Lung (tissue), 12 donors: ENCODE data around the gene RASGRP1. TPM values are rescaled to one million over a fixed set of nuclear protein-coding genes. Genes with fewer than 3 reads are reported as not detected.

Source experiments
- ATAC-seq: fragments of 200-7000 bp; cut with Tn5 transposase; one replicate; pipeline ENCODE4 v1.9.1; 2020; ENCODE audit warnings: moderate number of reproducible peaks; ENCODE audit not compliant: insufficient read depth, low FRiP score
- DNase-seq, 3 donors: peaks; one replicate each; pipeline ENCODE4 v3.0.0-alpha.2; 2013 to 2017
- H3K27ac ChIP-seq, 2 donors: one replicate each; pipeline ENCODE4 v1.5.1; 2013; ENCODE audit warnings: mild to moderate bottlenecking in 2 of 2, moderate library complexity in 2 of 2, control low read depth in 1 of 2, inconsistent platforms in 1 of 2, low read depth in 1 of 2, low read length in 1 of 2
- H3K27me3 ChIP-seq, 3 donors: one replicate each; pipeline ENCODE4 v1.5.1; 2013; ENCODE audit warnings: low read length in 2 of 3; ENCODE audit not compliant: control insufficient read depth in 3 of 3, insufficient read depth in 3 of 3
- H3K36me3 ChIP-seq, 4 donors: one replicate each; pipeline ENCODE4 v1.5.1; 2013; ENCODE audit warnings: low read length in 4 of 4, mild to moderate bottlenecking in 1 of 4, moderate library complexity in 1 of 4; ENCODE audit not compliant: control insufficient read depth in 4 of 4, insufficient read depth in 4 of 4
- H3K4me1 ChIP-seq, 5 donors: one replicate each; pipeline ENCODE4 v1.5.1; 2013; ENCODE audit warnings: low read length in 5 of 5, mild to moderate bottlenecking in 2 of 5, moderate library complexity in 1 of 5; ENCODE audit not compliant: control insufficient read depth in 5 of 5, insufficient read depth in 5 of 5
- H3K4me3 ChIP-seq: one replicate; pipeline ENCODE4 v1.5.1; 2013; ENCODE audit warnings: mild to moderate bottlenecking, control low read depth, moderate library complexity
- H3K9ac ChIP-seq, 2 donors: one replicate each; pipeline ENCODE4 v1.5.1; 2013; ENCODE audit warnings: low read length in 2 of 2, control low read depth in 1 of 2; ENCODE audit not compliant: insufficient read depth in 1 of 2
- H3K9me3 ChIP-seq, 4 donors: one replicate each; pipeline ENCODE4 v1.5.1; 2013; ENCODE audit warnings: low read length in 3 of 4, mild to moderate bottlenecking in 1 of 4, moderate library complexity in 1 of 4; ENCODE audit not compliant: control insufficient read depth in 4 of 4, insufficient read depth in 3 of 4
- WGBS, 2 donors: extraction: QIAGEN DNeasy Blood & Tissue Kit; methylation state at CpG; one replicate each; pipeline ENCODE4 v1.1.7; 2013; 5-methylcytosine and 5-hydroxymethylcytosine counted together
- polyA plus RNA-seq, 2 donors: library from polyadenylated mRNA; stranded (reverse); fragments of 200-250 nt; gene quantifications; one replicate each; pipeline ENCODE4 v1.2.1, GENCODE V29; 2013
- total RNA-seq, 2 donors: library from RNA; depleted of rRNA in 1 of 2; stranded (reverse); fragments of >200 nt in 1 of 2; gene quantifications; one replicate each; pipeline ENCODE4 v1.2.1, GENCODE V29; 2014 to 2021
- TF ChIP-seq, protein P1 (sequence below): IDR thresholded peaks from 2 replicates; pipeline ENCODE4 v1.5.1; 2012; ENCODE audit warnings: mild to moderate bottlenecking; ENCODE audit errors: control extremely low read depth, extremely low read depth
- donor health status: control.
- donor health status: control.
- donor health status: Bipolar disorder and iron deficiency.
- donor health status: healthy.
- donor health status: DM: yes; HTN: yes; CAD: no.

RASGRP1 gene
- total and polyA plus RNA-seq, 4 donors, result 0.81 to 7.5 (median 2.5) TPM

DNA sequence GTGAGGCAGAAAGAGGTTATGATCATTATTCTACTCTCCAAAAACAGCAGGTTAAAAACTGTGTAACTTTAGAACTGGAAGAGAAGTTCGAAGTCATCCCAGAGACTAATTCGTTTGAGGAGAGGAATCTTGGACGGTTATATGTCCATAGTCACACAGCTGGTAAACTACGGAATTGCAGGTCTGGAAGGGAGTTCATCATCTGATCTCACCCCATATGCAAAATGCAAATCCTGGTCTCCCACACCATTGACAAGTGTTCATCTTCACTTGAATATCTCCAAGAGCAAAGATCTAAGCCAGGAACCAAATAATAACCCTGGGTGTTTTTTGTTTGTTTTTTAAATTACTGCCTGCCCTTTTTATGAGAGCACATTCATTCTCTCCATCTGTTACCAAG, 57.6 kb downstream of the RASGRP1 start:
- Histone ChIP-seq H3K27me3 (no peaks in the 10 kb centered on the region), H3K36me3 (no peaks in the 10 kb centered on the region), H3K9ac (no peak overlapping the region), H3K4me1 (no peaks in the 10 kb centered on the region), H3K4me3 (no peak overlapping the region), H3K9me3 (no peaks in the 10 kb centered on the region), H3K27ac (no peak overlapping the region)
- no peak for DNase-seq
- no peak for ATAC-seq
- TF ChIP-seq, protein P1, sequence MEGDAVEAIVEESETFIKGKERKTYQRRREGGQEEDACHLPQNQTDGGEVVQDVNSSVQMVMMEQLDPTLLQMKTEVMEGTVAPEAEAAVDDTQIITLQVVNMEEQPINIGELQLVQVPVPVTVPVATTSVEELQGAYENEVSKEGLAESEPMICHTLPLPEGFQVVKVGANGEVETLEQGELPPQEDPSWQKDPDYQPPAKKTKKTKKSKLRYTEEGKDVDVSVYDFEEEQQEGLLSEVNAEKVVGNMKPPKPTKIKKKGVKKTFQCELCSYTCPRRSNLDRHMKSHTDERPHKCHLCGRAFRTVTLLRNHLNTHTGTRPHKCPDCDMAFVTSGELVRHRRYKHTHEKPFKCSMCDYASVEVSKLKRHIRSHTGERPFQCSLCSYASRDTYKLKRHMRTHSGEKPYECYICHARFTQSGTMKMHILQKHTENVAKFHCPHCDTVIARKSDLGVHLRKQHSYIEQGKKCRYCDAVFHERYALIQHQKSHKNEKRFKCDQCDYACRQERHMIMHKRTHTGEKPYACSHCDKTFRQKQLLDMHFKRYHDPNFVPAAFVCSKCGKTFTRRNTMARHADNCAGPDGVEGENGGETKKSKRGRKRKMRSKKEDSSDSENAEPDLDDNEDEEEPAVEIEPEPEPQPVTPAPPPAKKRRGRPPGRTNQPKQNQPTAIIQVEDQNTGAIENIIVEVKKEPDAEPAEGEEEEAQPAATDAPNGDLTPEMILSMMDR, result no peak
- WGBS, 2 donors, result 77 to 85% methylated on average over 4 of the region's 4 CpGs

DNA sequence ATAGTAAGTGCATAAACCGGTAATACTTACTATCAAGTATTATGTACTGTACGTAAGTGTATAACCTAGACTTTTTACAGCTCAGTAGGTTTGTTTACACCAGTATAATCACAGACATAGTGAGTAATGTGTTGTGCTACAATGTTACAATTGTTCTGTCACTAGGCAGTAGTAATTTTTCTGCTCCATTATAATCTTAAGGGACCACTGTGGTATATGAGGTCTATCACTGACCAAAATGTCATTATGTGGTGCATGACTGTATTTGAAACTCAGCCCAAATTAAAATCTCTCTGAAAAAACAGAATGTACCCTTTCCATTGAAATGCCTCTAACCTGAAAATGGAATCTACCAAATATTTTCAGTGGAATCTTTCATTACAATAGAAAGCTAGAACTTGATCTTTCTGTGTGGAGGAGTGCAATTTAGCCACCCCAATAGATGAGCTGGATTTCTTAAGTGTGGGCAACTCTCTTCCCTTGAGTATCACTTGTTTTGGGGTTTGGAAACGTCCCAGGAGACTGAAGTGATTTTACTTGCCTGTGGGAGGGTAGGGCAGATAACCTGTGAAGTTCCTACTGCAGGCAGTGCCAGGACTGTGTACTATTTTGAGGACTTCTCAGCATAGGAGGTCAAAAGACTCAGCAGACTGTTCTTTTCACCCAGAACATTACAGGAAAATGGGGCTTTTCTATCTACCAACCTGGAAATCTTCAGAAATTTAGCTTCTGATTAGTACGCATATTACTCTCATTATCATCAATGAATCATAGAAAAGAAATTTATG, 59.7 kb downstream of the RASGRP1 start:
- H3K27me3 ChIP-seq, result no peaks in the 10 kb centered on the region
- WGBS, 2 donors, result 77 to 90% methylated on average over 4 of the region's 4 CpGs
- TF ChIP-seq, protein P1, result no peak

DNA sequence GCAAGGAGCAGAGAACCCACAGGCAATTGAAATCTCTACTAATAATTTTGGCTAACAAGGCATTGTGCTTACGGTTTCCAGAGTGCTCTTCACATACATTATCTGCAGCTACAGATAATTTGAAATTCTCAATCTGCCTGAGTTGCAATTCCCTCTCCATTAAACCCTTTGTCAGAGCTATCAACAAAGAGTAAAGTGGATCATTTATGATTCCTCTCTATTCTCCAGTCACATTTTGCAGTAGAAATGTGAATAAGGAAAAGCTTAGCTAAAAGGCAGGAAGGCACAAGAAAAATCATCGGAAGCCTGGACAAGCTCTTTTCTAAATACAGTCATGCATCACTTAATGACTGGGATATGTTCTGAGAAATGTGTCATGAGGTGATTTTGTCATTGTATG, 61.1 kb downstream of the RASGRP1 start:
- 90% methylated on average over 2 of the region's 2 CpGs for WGBS, 2 donors
- Histone ChIP-seq H3K9ac (no peak overlapping the region), H3K4me1 (no peaks in the 10 kb centered on the region), H3K27ac (no peak overlapping the region), H3K4me3 (no peak overlapping the region), H3K9me3 (no peaks in the 10 kb centered on the region), H3K27me3 (no peaks in the 10 kb centered on the region), H3K36me3 (no peaks in the 10 kb centered on the region)
- TF ChIP-seq, protein P1, result no peak
- DNase-seq, result no peak
- ATAC-seq, result no peak

More for the DNA sequence above, 59.7 kb downstream of the RASGRP1 start:
- no peak for DNase-seq
- Histone ChIP-seq H3K4me3 (no peak overlapping the region), H3K36me3 (no peaks in the 10 kb centered on the region), H3K4me1 (no peaks in the 10 kb centered on the region), H3K27ac (no peak overlapping the region), H3K9ac (no peak overlapping the region), H3K9me3 (no peaks in the 10 kb centered on the region)
- no peak for ATAC-seq

DNA sequence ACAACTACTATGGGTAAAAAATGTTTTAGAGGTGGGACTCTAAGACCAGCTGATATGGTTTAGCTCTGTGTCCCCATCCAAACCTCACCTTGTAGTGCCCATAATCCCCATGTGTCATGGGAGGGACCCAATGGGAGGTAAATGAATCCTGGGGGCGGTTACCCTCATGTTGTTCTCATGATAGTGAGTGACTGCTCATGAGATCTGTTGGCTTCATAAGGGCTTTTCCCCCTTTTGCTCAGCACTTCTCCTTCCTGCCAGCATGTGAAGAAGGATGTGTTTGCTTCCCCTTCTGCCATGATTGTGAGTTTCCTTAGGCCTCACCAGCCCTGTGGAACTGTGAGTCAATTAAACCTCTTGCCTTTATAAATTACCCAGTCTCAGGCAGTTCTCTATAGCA, 65.0 kb downstream of the RASGRP1 start:
- TF ChIP-seq, protein P1, result no peak
- WGBS, 2 donors, result 93 to 100% methylated on average over 1 of the region's 1 CpG
- H3K4me1 ChIP-seq, result no peaks in the 10 kb centered on the region

More for the DNA sequence above, 65.0 kb downstream of the RASGRP1 start:
- no peak for DNase-seq
- Histone ChIP-seq H3K9me3 (no peaks in the 10 kb centered on the region), H3K27ac (no peak overlapping the region), H3K27me3 (no peaks in the 10 kb centered on the region), H3K9ac (no peak overlapping the region), H3K36me3 (no peaks in the 10 kb centered on the region), H3K4me3 (no peak overlapping the region)
- no peak for ATAC-seq
